GM12873 (cell line): Measurements from ENCODE around the gene TMEM121.

Source experiments
- CTCF ChIP-seq: IDR thresholded peaks from 2 replicates; pipeline ENCODE4 v1.5.1; 2012; ENCODE audit warnings: low read depth, mild to moderate bottlenecking, moderate library complexity, low read length, control low read depth; ENCODE audit not compliant: insufficient read depth; ENCODE audit errors: missing control alignments

TMEM121 gene

DNA sequence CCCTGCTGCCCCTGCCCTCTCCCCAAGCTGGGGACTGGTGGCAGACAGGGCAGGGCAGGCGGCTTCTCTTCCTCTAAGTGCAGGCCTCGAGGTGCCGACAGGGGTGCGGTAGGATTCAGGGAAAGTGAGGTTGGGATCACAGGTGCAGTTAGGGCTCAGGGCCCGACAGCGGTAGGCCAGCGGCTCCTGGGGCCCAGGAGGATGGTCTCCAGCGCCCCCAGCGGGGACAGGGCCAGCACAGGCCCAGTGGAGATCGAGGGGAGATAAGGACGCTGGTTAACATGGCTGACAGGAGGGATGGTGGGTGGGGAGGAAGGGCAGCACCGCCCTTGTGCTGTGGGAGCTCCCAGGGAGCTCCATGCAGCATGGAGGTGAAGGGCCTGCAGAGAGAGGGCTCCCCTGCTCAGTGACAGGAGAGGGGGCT, 40.6 kb upstream of the TMEM121 start:
- TF ChIP-seq CTCF = peak; percentile 39

DNA sequence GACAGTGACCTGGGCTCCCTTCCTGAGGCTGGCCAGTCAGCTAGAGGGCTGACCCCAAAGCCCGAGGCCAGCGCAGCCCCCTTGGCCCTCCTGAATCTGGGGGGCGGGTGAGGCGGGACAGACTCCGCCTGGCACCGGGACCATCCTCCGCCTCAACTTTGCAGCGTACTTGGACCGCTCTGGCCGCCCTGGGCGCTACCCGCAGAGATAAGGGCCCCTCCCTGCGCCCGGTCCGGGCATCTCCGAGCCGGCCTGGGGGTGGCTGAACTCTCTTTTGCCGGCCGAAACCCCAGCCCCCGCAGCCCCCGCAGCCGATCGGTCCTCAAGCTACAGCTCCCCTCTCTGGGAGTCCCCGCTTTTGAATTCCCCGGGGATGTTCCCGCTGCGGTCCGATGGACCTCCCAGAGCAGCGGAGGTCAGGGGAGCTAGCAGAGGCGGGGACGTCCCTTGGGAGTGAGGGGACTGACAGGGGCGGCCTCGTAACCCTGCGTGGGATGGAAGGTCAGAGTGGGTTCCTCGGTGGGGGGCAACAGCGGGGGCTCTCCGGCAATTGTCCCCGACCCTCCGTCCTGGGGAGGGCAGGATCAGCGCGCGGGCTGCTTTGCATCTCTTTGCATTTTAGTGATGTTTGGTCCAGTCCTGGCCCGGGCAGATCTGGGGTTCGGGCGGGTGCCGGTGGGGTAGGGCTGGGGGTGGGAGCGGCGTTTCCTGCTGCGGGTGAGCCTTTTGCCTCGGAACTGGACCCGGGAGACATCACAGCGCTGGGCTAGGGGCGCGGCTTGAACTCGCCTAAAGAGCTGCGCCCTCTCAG, 40.0 kb upstream of the TMEM121 start, which contains the start of gene CRIP1:
Gene CRIP1 (plus strand): TSS at position 724 of the 811 bp plus-strand sequence. CDS start 374 bp downstream, outside the sequence.
- no peak for TF ChIP-seq CTCF

GRCh38 chr14:105486974-105487448, 39.4 kb upstream of the TMEM121 start:
- TF ChIP-seq CTCF = no peak

- TF ChIP-seq CTCF = no peak
Measured at GRCh38 chr14:105487449-105487985, 38.9 kb upstream of the TMEM121 start.

DNA sequence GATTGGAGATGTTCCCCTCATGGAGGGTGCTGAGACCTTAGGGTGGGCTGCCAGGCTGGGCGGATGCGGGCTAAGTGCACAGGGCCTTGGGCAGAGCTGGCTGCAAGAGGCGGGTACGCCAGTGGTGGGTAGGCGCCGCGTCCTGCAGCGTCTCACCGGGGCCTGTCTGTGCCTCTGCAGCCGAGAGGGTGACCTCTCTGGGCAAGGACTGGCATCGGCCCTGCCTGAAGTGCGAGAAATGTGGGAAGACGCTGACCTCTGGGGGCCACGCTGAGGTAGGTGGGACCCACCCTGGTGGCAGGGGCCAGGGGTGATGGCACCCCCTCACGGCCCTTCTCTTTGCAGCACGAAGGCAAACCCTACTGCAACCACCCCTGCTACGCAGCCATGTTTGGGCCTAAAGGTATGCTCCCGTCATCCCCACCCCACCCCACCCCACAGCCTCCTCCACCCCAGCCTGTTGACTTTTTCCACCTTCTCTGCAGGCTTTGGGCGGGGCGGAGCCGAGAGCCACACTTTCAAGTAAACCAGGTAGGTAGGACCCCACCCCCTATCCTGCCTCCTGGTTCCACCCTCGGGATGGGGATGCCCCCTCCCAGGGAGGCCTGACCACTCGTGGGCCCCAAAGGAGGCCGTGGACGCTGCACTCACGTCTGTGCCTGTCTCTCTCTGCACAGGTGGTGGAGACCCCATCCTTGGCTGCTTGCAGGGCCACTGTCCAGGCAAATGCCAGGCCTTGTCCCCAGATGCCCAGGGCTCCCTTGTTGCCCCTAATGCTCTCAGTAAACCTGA, 38.2 kb upstream of the TMEM121 start:
- peak; percentile 3 for TF ChIP-seq CTCF

DNA sequence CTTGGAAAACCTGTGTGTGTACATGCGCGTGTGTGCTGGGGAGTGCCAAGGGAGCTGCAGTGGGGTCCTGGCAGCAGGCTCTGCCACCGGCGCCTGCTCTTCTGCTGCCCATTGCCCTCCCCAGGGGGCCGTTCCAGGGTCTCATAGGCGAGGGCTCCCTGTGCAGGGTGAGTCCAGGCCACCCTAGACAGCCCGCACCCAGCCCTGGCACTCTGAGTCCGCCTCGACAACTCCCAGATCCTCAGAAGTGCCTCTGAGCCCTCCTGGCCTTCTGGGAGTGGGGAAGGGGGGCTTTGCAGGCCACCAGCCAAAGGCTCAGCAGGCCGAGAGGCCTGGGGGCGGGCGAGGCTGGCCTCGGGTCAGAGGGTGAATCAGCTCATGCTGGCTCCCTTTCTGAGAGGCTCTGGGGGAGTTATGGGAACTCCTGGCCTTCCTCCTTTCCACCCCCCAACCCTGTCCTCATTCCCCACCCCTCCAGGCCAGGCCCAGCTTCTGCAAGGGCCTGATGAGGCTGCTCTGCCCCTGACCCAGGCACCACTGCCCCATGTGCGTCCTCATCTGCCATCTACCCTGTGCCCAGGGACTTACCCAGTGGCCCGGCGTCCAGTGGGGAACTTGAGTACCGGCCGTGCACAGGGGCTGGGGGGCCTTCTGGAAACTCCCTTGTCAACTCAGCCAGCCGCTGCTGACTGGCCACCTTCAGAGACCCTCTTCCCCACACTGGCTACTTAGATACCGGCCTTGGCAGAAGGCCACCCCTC, 37.4 kb upstream of the TMEM121 start:
- TF ChIP-seq CTCF = no peak
